ENCODE data around the gene MED25.

DNA sequence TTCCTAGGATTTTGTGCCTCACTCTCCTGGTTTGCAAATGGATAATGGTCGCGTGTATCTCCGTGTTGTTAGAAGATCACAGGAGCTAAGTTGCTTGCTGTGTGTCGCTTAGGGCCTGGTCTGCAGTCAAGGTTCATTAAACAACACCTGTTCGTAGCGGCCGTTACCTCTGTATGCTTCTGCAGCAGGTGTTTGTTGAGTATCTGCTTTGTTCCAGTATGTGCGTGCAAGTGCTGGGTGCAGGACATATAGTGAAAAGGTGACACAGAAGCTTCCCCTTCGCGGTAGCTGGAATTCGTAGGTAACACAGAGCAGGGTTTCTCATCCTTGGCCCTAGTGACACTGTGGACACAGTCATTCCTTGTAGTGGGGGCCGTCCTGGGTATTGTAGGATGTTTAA lies 5.4 kb downstream of the MED25 start:
- no peak for TF ChIP-seq POLR2AphosphoS5 (IDR thresholded peaks at IDR 0.05; ENCODE audit: low read depth, low read length)
- TF ChIP-seq, protein P1, sequence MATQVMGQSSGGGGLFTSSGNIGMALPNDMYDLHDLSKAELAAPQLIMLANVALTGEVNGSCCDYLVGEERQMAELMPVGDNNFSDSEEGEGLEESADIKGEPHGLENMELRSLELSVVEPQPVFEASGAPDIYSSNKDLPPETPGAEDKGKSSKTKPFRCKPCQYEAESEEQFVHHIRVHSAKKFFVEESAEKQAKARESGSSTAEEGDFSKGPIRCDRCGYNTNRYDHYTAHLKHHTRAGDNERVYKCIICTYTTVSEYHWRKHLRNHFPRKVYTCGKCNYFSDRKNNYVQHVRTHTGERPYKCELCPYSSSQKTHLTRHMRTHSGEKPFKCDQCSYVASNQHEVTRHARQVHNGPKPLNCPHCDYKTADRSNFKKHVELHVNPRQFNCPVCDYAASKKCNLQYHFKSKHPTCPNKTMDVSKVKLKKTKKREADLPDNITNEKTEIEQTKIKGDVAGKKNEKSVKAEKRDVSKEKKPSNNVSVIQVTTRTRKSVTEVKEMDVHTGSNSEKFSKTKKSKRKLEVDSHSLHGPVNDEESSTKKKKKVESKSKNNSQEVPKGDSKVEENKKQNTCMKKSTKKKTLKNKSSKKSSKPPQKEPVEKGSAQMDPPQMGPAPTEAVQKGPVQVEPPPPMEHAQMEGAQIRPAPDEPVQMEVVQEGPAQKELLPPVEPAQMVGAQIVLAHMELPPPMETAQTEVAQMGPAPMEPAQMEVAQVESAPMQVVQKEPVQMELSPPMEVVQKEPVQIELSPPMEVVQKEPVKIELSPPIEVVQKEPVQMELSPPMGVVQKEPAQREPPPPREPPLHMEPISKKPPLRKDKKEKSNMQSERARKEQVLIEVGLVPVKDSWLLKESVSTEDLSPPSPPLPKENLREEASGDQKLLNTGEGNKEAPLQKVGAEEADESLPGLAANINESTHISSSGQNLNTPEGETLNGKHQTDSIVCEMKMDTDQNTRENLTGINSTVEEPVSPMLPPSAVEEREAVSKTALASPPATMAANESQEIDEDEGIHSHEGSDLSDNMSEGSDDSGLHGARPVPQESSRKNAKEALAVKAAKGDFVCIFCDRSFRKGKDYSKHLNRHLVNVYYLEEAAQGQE (IDR thresholded peaks at IDR 0.05; ENCODE audit: insufficient read depth in 1 of 2, low read depth in 2 of 2, low read length in 2 of 2), result no peak
- no peak for TF ChIP-seq TAF1 (IDR thresholded peaks at IDR 0.05; ENCODE audit: borderline replicate concordance, insufficient read depth, low read length)

All from PFSK-1 (cell line).